H1 (cell line): ENCODE measurements around the gene WDR53.

ENCODE experiments used
- CTCF ChIP-seq, 3 experiments: IDR thresholded peaks; 1 replicate in 2 of 3; 2 replicates in 1 of 3; pipeline versions ENCODE4 v1.5.1 to v1.6.1; 2011; ENCODE audit warnings: low read length in 3 of 3, mild to moderate bottlenecking in 3 of 3, inconsistent platforms in 2 of 3, low read depth in 1 of 3, moderate library complexity in 1 of 3; ENCODE audit not compliant: insufficient read depth in 1 of 3; ENCODE audit errors: control extremely low read depth in 1 of 3
- EP300 ChIP-seq, 2 experiments: IDR thresholded peaks; 1 replicate in 1 of 2; 2 replicates in 1 of 2; pipeline ENCODE4 v1.6.1; 2011 to 2012; ENCODE audit warnings: low read depth in 2 of 2, low read length in 2 of 2, mild to moderate bottlenecking in 2 of 2, borderline replicate concordance in 1 of 2, inconsistent platforms in 1 of 2, moderate library complexity in 1 of 2
- EZH2 ChIP-seq: fragments of 200-600 bp; sonication (generic); IDR thresholded peaks from 2 replicates; pipeline ENCODE4 v1.7.1; 2012; ENCODE audit warnings: low read depth, mild to moderate bottlenecking, moderate library complexity, low read length, inconsistent platforms; ENCODE audit not compliant: severe bottlenecking
- FOSL1 ChIP-seq: IDR thresholded peaks from 2 replicates; pipeline ENCODE4 v1.6.1; 2011; ENCODE audit warnings: mild to moderate bottlenecking, low read depth, low read length, moderate library complexity; ENCODE audit not compliant: insufficient read depth
- POLR2A ChIP-seq, 2 experiments: IDR thresholded peaks; 1 replicate in 1 of 2; 2 replicates in 1 of 2; pipeline ENCODE4 v1.6.1; 2011; ENCODE audit warnings: low read depth in 2 of 2, low read length in 2 of 2, mild to moderate bottlenecking in 2 of 2; ENCODE audit errors: control extremely low read depth in 1 of 2
- RAD21 ChIP-seq, 2 experiments: IDR thresholded peaks in 1 of 2; conservative IDR thresholded peaks in 1 of 2; 2 replicates each; pipeline ENCODE4 v1.6.1; 2011; ENCODE audit warnings: low read depth in 2 of 2, low read length in 2 of 2, improper control_type of control experiment in 1 of 2, inconsistent platforms in 1 of 2, mild to moderate bottlenecking in 1 of 2, moderate library complexity in 1 of 2
- SP1 ChIP-seq: IDR thresholded peaks from 2 replicates; pipeline ENCODE4 v1.6.1; 2011; ENCODE audit warnings: low read depth, low read length
- SRF ChIP-seq: IDR thresholded peaks from 2 replicates; pipeline ENCODE4 v1.6.1; 2011; ENCODE audit warnings: mild to moderate bottlenecking, low read depth, low read length, moderate library complexity
- TAF1 ChIP-seq: IDR thresholded peaks from 2 replicates; pipeline ENCODE4 v1.6.1; 2011; ENCODE audit warnings: mild to moderate bottlenecking, low read depth, low read length
- TEAD4 ChIP-seq: IDR thresholded peaks from 2 replicates; pipeline ENCODE4 v1.6.1; 2012; ENCODE audit warnings: low read depth, low read length, inconsistent platforms, mixed read lengths
- YY1 ChIP-seq: IDR thresholded peaks from 2 replicates; pipeline ENCODE4 v1.6.1; 2011; ENCODE audit warnings: low read depth, mild to moderate bottlenecking, low read length
- TF ChIP-seq, protein P1 (sequence below): IDR thresholded peaks from 2 replicates; pipeline ENCODE4 v1.6.1; 2012; ENCODE audit warnings: inconsistent platforms

DNA sequence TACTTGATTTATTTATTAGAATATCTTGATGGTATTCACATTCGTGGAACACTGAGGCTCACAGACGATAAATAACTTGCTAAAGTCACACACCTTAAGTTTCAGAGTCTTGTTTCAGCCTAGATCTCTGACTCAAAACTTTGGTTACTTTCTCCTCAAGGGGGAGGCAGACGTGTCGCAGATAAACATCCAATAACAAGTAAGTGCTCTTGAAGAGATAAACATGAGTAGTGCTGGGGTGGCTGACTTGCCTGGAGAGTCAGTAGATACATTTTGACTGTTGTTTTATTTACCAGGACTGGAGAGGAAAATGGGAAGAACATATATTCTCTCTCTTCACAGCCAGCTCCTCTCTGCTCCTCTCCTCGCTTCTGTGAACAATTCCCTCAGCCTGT, 31.4 kb upstream of the WDR53 start:
- no peak for TF ChIP-seq TEAD4
- no peak for TF ChIP-seq CTCF (IDR thresholded peaks at IDR 0.05; ENCODE audit: control extremely low read depth in 1 of 3, insufficient read depth in 1 of 3, low read depth in 1 of 3, low read length in 3 of 3)
- TF ChIP-seq YY1 = no peak
- no peak for TF ChIP-seq SP1
- no peak for TF ChIP-seq RAD21 (IDR thresholded peaks at IDR 0.05 in 1 of 2, conservative IDR thresholded peaks at IDR 0.05 in 1 of 2; ENCODE audit: low read depth in 2 of 2, low read length in 2 of 2)
- TF ChIP-seq EP300 (IDR thresholded peaks at IDR 0.05; ENCODE audit: borderline replicate concordance in 1 of 2, low read depth in 2 of 2, low read length in 2 of 2) = no peak
- TF ChIP-seq TAF1 = no peak
- TF ChIP-seq, protein P1, sequence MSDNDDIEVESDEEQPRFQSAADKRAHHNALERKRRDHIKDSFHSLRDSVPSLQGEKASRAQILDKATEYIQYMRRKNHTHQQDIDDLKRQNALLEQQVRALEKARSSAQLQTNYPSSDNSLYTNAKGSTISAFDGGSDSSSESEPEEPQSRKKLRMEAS = no peak
- no peak for TF ChIP-seq FOSL1
- no peak for TF ChIP-seq EZH2
- TF ChIP-seq SRF = no peak
- no peak for TF ChIP-seq POLR2A (IDR thresholded peaks at IDR 0.05; ENCODE audit: control extremely low read depth in 1 of 2, low read depth in 2 of 2, low read length in 2 of 2)
